ENCODE results near the gene FOXD4L5. TPM values are rescaled to one million over a fixed set of nuclear protein-coding genes. Genes with fewer than 3 reads are reported as not detected.
"Not testable (repeated sequence)": the region's sequence is repeated elsewhere in the genome, so short reads cannot be mapped to it uniquely, and the experiment has no call there.

The FOXD4L5 gene
- total RNA-seq (under 1 TPM in 5 of 9 donors, not detected in 4; 0.07 to 0.15 (median 0.11) TPM), polyA plus RNA-seq (not detected)
- long read RNA-seq, donor 1 = 0 reads
- long read RNA-seq, donor 2 = 0 reads
- long read RNA-seq, donor 3 = 0 reads
- long read RNA-seq, donor 4 = 0 reads
- long read RNA-seq, donor 5 = 0 reads
- long read RNA-seq, donor 6 = 0 reads
- long read RNA-seq, donor 7 = 0 reads
- long read RNA-seq, donor 8 = 0 reads
- long read RNA-seq, donor 9, partial matches to known transcripts = 0 of 1 reads
- long read RNA-seq, donor 9, other reads (novel, unspliced or antisense) = 0 of 1 reads
- long read RNA-seq, donor 10 = 0 reads

DNA sequence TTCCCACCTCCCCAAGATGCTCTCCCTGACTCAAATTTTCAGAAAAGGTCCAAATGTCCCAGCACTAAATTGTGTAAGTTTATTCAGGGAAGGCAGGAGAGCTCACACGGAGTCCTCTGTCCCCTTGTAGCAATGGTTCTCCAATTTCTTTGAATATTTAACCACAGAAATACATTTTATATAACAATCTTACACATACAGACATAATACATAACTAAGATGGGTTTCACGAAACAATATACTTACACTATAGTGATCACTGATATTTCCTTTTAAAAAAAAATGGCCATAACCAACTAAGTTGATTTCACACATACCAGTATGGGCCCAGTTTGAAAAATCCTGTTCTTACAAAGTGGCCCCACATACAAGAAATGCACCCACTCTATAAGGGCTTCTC lies at the start of gene FOXD4L5:
TSS of gene FOXD4L5 (minus strand) at position 101 of the 400 bp plus-strand sequence. CDS start 832 bp downstream, outside the sequence.
- H3K9me3 ChIP-seq (replicated peaks in 1 of 3); H3K27me3 ChIP-seq; H3K4me1 ChIP-seq (replicated peaks in 1 of 2); H3K27ac ChIP-seq; H3K36me3 ChIP-seq (replicated peaks in 1 of 2); DNase-seq; H3K4me3 ChIP-seq; intact Hi-C loops (cut with DNase I): not testable (repeated sequence)
- 73 to 100% (median 85%) methylated on average over 1 of the region's 2 CpGs for WGBS, 4 donors

DNA sequence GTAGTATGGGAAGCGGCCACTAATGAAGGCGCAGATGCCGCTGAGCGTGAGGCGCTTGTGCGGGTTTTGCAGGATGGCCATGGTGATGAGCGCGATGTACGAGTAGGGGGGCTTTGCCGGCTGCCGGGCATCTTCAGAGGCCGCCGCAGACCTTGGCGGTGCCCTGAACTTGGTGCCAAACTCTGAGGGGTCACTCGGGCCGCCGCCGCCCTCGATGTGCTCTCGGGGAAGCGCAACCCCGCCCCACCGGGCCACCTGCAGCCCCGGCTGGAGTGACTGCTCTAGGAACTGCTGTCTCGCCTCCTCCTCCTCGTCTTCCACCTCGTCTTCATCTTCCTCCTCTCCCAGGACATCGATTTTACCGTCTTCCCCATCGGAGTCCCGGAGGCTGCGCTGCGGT lies 1.1 kb downstream of the FOXD4L5 start:
- intact Hi-C loops (cut with DNase I); H3K4me3 ChIP-seq; H3K27me3 ChIP-seq; H3K4me1 ChIP-seq (replicated peaks in 1 of 2); H3K27ac ChIP-seq; H3K36me3 ChIP-seq (replicated peaks in 1 of 2); H3K9me3 ChIP-seq (replicated peaks in 1 of 3); DNase-seq: not testable (repeated sequence)
- 20 to 30% methylated on average over 1 to 14 of the region's 33 CpGs; no CpG with 5 or more reads in 2 of the 4 donors for WGBS, 4 donors

DNA sequence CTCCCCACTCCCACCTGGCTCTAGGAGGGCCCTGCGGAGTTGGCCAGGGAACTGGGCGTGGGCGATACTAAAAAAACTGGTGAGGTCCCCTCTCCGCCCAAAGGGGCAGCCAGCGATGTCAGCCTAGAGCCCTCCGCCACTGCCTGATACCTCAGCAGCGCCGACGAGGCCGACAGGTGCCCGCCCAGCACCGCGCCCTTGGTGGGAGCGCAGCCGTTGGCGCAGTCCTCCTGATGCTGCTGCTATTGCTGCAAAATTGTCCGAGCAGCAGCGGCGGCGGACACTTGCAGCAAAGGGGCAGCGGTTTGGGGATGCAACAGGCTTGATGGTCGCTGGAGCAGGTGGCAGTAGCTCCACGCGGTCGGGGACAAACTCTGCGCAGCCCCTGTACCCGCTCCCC lies 2.0 kb downstream of the FOXD4L5 start:
- DNase-seq; H3K27me3 ChIP-seq; H3K36me3 ChIP-seq (replicated peaks in 1 of 2); H3K4me3 ChIP-seq; H3K4me1 ChIP-seq (replicated peaks in 1 of 2); H3K9me3 ChIP-seq (replicated peaks in 1 of 3); H3K27ac ChIP-seq; intact Hi-C loops (cut with DNase I): not testable (repeated sequence)
- WGBS, 4 donors = no CpG with 5 or more reads among the region's 27 CpGs

Small RNA genes within 50 kb of the gene (small RNA-seq; reads per million reads assigned to genes)
- gene IGKV1OR9-1 = 0 reads per million in 2 donors
